A549 treated with CpdA at 1 μM for 4 hours (cell line): Measurements from ENCODE around the gene TIMM50. TPM values are rescaled to one million over a fixed set of nuclear protein-coding genes. Genes with fewer than 3 reads are reported as not detected.

ENCODE experiments used
- total RNA-seq: library from RNA; stranded (reverse); fragments of 200-300 nt; extraction: Qiagen RNA extraction; gene quantifications from 5 replicates; pipeline ENCODE4 v1.2.3, GENCODE V29; 2022; ENCODE audit warnings: low read depth

TIMM50 gene
- total RNA-seq = 168 to 225 TPM (median 213 TPM) in 5 replicates

DNA sequence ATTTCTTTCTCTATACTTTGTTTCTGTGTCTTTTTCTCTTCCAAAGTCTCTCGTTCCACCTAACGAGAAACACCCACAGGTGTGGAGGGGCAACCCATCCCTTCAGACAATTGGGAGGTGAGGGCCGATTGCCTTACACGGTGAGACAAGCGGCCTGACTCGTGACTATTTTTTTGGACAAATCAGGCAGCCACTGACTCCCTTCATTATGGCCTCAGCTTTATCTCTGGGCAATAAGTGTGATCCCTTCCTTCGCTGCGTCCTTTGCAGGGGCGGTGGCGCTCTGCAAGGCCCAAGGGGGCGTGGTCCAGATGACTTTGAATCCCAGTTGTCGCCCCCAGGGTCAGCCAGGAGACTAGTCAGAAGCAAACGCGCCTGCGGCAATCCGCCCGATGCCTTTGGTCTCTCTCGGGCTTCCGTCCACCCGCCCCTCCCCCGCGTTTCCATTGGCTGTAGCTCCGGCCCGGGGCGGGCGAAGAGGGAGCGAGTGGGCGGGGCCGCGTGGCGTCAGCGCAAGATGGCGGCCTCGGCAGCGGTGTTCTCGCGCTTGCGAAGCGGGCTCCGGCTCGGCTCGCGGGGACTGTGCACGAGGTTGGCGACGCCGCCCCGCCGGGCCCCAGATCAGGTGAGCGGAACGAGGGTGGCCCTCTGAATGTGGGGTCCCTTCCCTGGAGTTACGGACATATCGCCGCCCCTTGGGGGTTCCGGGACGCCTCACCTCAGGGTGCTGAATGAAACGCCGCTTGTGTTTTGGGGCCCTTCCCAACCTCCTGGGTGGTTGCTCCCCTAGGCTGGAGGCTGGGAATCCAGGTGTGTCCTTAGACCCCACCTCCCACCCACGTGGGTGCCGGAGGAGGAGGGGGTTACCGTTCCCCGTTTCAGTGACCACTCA is at the start of gene TIMM50:
TIMM50 (plus strand) TSS at position 502 of the 892 bp plus-strand sequence; CDS start at position 518, 16 bp downstream.

DNA sequence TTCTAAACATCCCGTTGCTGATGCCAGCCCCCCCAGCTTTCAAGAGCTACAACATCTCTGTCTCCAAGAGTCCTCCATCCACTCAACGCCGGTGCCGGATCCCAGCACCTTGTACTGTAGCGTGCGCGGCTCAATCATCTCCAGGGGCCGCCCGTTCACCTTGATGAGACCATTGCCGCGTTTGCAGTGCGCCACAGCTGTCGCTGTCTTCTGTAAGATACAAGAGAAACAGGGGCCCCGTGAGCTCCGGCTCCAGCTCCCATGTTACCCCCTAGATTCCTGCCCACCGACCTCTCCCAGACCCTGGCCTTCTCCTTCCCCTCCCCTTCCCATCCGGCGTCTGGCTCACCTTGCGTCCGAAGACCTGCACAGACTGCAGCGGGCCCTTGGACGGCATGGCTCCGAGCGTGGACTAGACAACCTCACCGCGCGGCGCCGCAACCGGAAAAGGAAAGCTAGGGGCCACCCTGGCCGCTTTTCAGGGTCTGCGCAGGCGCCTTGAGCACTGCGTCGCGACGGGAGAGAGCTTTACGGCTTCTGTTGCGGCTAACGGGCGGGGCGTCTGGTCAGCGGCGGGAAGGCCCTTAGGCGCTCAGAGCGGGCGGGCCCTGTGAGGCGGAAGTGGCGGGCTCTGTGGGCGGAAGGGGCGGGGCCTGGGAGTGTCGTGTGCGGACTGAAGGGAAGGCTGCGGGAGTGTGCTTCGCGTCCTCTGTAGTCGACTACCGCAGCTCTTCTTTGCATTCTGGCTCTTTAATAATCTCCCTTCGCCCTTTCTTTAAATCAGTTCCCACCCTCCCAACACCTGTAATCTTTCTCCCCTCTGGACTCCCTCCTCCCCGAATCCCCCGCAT is 44.9 kb upstream of the TIMM50 start, which contains the start of gene RPS16:
RPS16 (minus strand) TSS at position 451 of the 851 bp plus-strand sequence; CDS start at position 397, 54 bp downstream.

DNA sequence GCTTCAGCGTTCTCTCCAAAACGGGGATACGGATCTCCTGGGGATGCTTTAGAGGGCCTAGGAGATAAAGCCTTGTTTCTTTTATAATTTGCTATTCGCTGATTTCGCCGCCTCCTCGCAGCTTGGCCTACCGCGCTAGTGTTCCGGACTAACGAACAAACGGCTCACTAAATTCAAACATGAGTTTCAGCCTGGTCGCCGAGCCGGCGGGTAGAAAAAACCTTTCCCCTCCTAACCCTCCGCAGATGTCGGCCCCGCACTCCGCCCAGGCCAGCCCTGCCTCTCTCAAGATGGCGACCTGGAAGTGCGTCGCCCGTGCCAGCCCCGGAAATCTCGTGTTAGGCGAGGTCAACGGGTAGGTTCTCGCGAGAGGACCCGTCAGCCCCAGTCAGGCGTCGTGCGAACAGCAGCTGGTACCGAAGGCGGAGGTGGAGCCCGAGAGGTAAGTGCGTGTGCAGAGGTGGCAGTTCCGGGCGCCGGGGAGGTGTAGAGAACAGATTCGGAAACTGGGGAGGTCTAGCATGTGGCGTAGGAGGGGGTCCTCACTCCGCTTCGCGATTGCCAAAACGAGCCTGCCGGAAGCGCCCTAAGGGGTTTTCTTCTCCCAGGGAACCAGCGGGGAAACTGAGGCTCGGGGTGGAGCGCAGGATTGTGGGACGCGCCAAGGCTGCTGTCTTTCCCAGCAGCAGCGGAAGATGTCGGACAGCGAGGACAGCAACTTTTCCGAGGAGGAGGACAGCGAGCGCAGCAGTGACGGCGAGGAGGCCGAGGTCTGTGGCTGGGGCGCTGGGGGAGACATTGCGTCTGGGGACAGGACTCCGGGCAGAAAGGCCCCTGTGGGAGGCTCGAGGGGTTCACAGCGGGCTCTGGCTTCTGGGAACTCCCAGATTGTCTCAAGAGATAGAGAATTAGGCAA is 35.2 kb upstream of the TIMM50 start, which contains the start of gene SUPT5H:
SUPT5H (plus strand) TSS at position 387 of the 916 bp plus-strand sequence; CDS start at position 696, 309 bp downstream.

DNA sequence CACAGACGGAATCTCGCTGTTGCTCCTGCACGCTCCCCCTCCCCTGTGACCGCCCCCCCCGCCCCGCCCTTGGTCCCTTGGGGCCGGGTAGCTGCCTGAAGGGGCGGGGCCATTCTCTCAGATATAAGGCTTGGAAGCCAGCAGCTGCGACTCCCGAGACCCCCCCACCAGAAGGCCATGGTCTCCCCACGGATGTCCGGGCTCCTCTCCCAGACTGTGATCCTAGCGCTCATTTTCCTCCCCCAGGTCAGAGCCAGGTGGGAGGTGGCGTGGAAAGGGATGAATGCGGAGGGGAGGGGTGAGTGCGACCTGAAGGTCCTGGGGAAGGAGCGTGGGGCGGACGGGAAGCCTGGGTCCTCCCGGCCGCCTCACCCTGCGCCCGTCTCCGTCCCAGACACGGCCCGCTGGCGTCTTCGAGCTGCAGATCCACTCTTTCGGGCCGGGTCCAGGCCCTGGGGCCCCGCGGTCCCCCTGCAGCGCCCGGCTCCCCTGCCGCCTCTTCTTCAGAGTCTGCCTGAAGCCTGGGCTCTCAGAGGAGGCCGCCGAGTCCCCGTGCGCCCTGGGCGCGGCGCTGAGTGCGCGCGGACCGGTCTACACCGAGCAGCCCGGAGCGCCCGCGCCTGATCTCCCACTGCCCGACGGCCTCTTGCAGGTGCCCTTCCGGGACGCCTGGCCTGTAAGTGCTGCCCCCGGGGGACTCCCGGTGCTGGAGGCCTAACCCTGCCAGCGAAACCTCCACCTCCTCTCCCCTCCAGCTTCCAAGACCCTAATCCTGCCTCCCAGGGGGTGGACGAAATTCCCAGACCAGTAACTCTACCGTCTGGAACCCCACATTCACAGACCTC is 18.4 kb downstream of the TIMM50 start, which contains the start of gene DLL3:
DLL3 (plus strand) TSS at position 150 of the 845 bp plus-strand sequence; CDS start at position 178, 28 bp downstream.

DNA sequence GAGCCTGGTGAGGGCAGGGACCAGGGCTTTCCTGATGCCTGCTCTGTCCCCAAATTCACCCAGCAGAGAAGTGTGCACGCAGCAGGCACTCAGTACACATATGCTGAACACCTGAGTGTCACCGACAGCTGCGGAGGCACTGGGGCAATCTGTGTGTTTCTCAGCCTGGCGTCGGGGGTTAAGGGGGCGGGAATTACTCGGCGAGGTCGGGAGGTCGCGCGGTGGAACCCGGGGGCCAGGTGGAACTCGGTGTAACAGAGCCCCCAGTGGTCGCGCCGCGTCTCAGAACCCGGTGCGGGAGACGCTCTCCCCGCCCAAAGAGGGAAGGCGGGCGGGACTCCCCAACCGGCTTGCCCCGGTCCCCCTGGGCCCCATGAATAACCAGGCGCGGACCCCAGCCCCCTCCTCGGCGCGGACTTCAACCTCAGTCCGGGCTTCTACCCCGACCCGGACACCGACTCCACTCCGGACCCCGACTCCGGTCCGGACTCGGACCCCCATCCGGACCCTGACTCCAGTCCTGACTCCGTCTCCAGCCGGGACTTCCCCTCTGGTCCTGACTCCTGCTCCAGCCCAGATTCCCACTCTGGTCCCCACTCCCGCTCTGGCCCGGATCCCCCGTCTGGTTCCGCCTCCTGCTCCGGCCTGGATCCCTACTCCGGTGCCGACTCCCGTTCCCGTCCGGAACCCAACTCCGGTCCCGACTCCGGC is 34.4 kb downstream of the TIMM50 start, which contains the start of gene SELENOV:
SELENOV (plus strand) TSS at position 300 of the 711 bp plus-strand sequence; CDS start at position 374, 74 bp downstream.

DNA sequence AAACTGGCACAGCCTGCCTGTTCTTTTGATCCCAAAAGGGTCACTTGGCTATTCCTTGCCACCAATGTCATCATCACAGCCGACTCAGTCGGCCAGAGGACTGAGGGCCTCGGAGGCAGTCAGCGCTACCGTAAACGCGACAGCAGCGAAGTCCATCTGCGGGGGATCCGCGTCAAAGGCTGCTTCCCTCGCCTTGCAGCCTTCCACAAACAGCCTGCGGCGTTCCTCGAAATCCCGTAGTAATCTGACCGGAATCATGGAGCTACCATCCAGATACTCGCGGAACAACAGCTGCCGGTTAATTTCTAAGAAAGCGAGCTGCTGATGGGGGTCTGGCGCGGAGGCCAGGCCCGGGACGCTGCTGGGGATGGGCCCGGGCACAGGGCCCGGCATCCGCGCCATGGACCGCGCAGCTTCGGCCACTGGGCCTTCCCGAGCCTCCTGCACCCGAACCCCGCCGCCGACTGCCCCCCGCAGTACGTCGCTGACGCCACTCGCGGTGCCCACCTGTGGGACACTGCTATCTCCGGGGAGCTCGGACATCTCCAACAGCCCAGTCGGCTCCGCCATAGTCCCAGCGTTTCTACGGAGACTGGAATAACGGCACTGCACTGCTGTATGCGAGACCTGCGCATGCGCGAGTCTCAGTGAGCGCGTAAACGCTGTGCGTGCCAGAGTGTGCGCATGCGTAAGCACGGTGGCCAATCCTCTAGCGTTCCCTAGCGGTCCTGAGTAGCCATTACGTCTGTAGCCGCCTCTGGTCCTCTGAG is 51.8 kb downstream of the TIMM50 start, which contains the start of gene EID2B:
EID2B (minus strand) TSS at position 620 of the 770 bp plus-strand sequence; CDS start at position 570, 50 bp downstream.

DNA sequence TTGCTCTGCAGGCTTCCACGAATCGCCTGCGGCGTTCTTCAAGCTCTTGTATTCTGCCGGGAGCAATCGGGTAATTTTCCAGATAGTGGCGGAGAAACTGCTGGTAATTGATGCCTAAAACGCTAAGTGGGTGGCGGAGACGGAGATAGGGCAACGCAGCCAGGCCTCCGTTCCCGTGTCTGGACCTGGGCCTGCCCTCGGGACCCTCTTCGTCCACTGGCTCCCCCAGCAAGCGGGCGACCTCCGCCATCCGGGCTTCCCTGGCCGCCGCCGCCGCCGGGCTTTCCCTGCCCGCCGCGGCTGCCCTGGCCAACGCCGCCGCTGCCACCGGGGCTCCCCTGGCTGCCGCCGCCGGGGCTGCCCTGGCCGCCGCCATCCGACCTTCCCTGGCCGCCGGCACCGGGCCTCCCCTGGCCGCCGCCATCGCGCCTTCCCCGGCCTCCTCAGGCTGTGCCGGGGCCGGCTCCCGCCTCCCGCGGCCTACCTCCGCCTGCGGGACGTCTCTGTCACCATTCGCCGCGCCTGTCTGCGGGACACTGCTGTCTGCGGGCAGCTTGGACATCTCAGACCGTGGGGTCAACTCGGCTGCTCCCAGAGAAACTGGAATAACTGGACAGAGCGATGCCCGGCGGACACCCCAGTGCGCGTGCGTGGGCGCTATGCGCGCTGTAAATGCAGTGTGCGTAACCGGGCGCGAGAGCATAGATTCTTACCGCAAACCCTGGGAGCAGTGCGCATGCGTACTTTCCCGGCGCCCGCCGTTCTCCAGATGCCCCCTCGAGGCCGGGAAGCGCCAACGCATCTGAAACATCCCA is 59.1 kb downstream of the TIMM50 start, which contains the start of gene EID2:
EID2 (minus strand) TSS at position 644 of the 815 bp plus-strand sequence; CDS start at position 562, 82 bp downstream.

Other genes with a start within 250 kb of the TIMM50 start
- gene IFNL3, start 235.8 kb upstream of the TIMM50 start, total RNA-seq = not detected in 5 replicates
- not detected in 5 replicates for gene IFNL4, start 232.0 kb upstream of the TIMM50 start, total RNA-seq
- gene IFNL2, start 212.4 kb upstream of the TIMM50 start, total RNA-seq = not detected in 5 replicates
- gene IFNL1, start 184.4 kb upstream of the TIMM50 start, total RNA-seq = 0.06 to 0.23 TPM in 2 of 5 replicates, not detected in the others
- gene LRFN1, start 160.0 kb upstream of the TIMM50 start, total RNA-seq = 8.7 to 14.4 TPM (median 12.9 TPM) in 5 replicates
- 0.27 to 0.56 TPM (median 0.34 TPM) in 3 of 5 replicates, not detected in the others for gene GMFG, start 144.8 kb upstream of the TIMM50 start, total RNA-seq
- gene SAMD4B, start 138.4 kb upstream of the TIMM50 start, total RNA-seq = 127 to 187 TPM (median 179 TPM) in 5 replicates
- gene PAF1, start 89.7 kb upstream of the TIMM50 start, total RNA-seq = 68.3 to 76.1 TPM (median 72.8 TPM) in 5 replicates
- gene MED29, start 89.5 kb upstream of the TIMM50 start, total RNA-seq = 61.4 to 66.4 TPM (median 62.4 TPM) in 5 replicates
- gene ZFP36, start 74.0 kb upstream of the TIMM50 start, total RNA-seq = 43.4 to 72.0 TPM (median 54.4 TPM) in 5 replicates
- 41.8 to 59.3 TPM (median 48.4 TPM) in 5 replicates for gene PLEKHG2, start 68.2 kb upstream of the TIMM50 start, total RNA-seq
- gene RPS16, start 44.9 kb upstream of the TIMM50 start, total RNA-seq = 5,936 to 7,509 TPM (median 7,147 TPM) in 5 replicates
- gene SUPT5H, start 35.3 kb upstream of the TIMM50 start, total RNA-seq = 177 to 208 TPM (median 191 TPM) in 5 replicates
- gene DLL3, start 18.1 kb downstream of the TIMM50 start, total RNA-seq = 7.7 to 11.3 TPM (median 10.4 TPM) in 5 replicates
- not detected in 5 replicates for gene SELENOV, start 34.3 kb downstream of the TIMM50 start, total RNA-seq
- 5.9 to 9.3 TPM (median 7.5 TPM) in 5 replicates for gene EID2B, start 52.0 kb downstream of the TIMM50 start, total RNA-seq
- gene EID2, start 59.3 kb downstream of the TIMM50 start, total RNA-seq = 34.9 to 49.9 TPM (median 42.7 TPM) in 5 replicates
- gene LGALS13, start 121.7 kb downstream of the TIMM50 start, total RNA-seq = not detected in 5 replicates
- gene LGALS16, start 175.1 kb downstream of the TIMM50 start, total RNA-seq = not detected in 5 replicates
- gene LGALS14, start 223.6 kb downstream of the TIMM50 start, total RNA-seq = not detected in 5 replicates